HG02981 (cell line): ENCODE data around the gene MYOC.
"Not testable (repeated sequence)": the region's sequence is repeated elsewhere in the genome, so short reads cannot be mapped to it uniquely, and the experiment has no call there.

ENCODE experiments used
- ATAC-seq: cut with Tn5 transposase; IDR thresholded peaks from one replicate; pipeline ENCODE4 v1.9.1; 2021; ENCODE audit warnings: mild to moderate bottlenecking, moderate library complexity; ENCODE audit not compliant: unreplicated experiment

Gene MYOC

GRCh38 chr1:171654201-171654941, 1.9 kb upstream of the MYOC start:
- ATAC-seq = no peak

GRCh38 chr1:171653796-171654195, 1.3 kb upstream of the MYOC start:
- no peak for ATAC-seq

GRCh38 chr1:171646249-171646560, 6.3 kb downstream of the MYOC start:
- no peak for ATAC-seq

GRCh38 chr1:171645553-171646248, 6.8 kb downstream of the MYOC start:
- no peak for ATAC-seq

- peak; percentile 50 for ATAC-seq
Measured at GRCh38 chr1:171644805-171645483, 7.5 kb downstream of the MYOC start.

GRCh38 chr1:171643156-171643555, 9.3 kb downstream of the MYOC start:
- no peak for ATAC-seq

- no peak for ATAC-seq
Measured at GRCh38 chr1:171642197-171642596, 10.3 kb downstream of the MYOC start.

- no peak for ATAC-seq
Measured at GRCh38 chr1:171641076-171641864, 11.2 kb downstream of the MYOC start.

GRCh38 chr1:171640225-171640624, 12.3 kb downstream of the MYOC start:
- no peak for ATAC-seq

- no peak for ATAC-seq
Measured at GRCh38 chr1:171637928-171638576, 14.4 kb downstream of the MYOC start.

- ATAC-seq = no peak
Measured at GRCh38 chr1:171636141-171636540, 16.3 kb downstream of the MYOC start.

- no peak for ATAC-seq
Measured at GRCh38 chr1:171635661-171636060, 16.8 kb downstream of the MYOC start.

- no peak for ATAC-seq
Measured at GRCh38 chr1:171628225-171628624, 24.3 kb downstream of the MYOC start.

- ATAC-seq = no peak
Measured at GRCh38 chr1:171627020-171627419, 25.5 kb downstream of the MYOC start.

- ATAC-seq = no peak
Measured at GRCh38 chr1:171625225-171625624, 27.3 kb downstream of the MYOC start.

GRCh38 chr1:171623651-171624331, 28.7 kb downstream of the MYOC start:
- no peak for ATAC-seq

GRCh38 chr1:171622152-171622462, 30.4 kb downstream of the MYOC start, which contains the start of gene MYOCOS:
Gene MYOCOS (plus strand): TSS chr1:171622243. CDS start chr1:171623884, 1,641 bp downstream.
- ATAC-seq = no peak

GRCh38 chr1:171616586-171616985, 35.9 kb downstream of the MYOC start:
- no peak for ATAC-seq

GRCh38 chr1:171615122-171615906, 37.2 kb downstream of the MYOC start:
- ATAC-seq = not testable (repeated sequence)
